Measurements from ENCODE around the gene BRCA1.
"Not testable (repeated sequence)": the region's sequence is repeated elsewhere in the genome, so short reads cannot be mapped to it uniquely, and the experiment has no call there.

BRCA1 gene

GRCh38 chr17:43125133-43125966 is at the start of gene BRCA1:
TSS of gene BRCA1 (minus strand) at chr17:43125364. CDS start at chr17:43124096, 1,268 bp downstream.
- Histone ChIP-seq H3K9me3 (no peaks in the 10 kb centered on the region), H3K27me3 (ENCODE audit: low read depth) (no peaks in the 10 kb centered on the region), H3K4me1 (peaks cover 9% of the 10 kb centered on the region), H3K36me3 (replicated peaks) (peaks cover 19% of the 10 kb centered on the region; the same call in 1 of the 2 replicates), H3K4me3 (peak within 1 kb of the TSS; percentile 52)
- in situ Hi-C loops (cut with MboI; ENCODE audit: low sequenced_read_pairs), result no loop called here
- DNase-seq (ENCODE audit: low spot score in 2 of 2), result peak; percentile 96 to 99

- peaks cover 12% of the 10 kb centered on the region for H3K36me3 ChIP-seq (replicated peaks)
Observed at GRCh38 chr17:43171586-43172487, 46.7 kb upstream of the BRCA1 start.

GRCh38 chr17:43170766-43171585 is 45.8 kb upstream of the BRCA1 start, which contains the start of gene NBR1:
TSS of gene NBR1 (plus strand) at chr17:43171214. CDS start at chr17:43175800, 4,586 bp downstream.
- Histone ChIP-seq H3K27me3 (ENCODE audit: low read depth) (no peaks in the 10 kb centered on the region), H3K4me3 (peak within 1 kb of the TSS; percentile 64), H3K36me3 (replicated peaks) (peaks cover 5% of the 10 kb centered on the region), H3K9me3 (no peaks in the 10 kb centered on the region), H3K4me1 (peaks cover 11% of the 10 kb centered on the region)
- DNase-seq (ENCODE audit: low spot score in 2 of 2), result peak; percentile 97
- in situ Hi-C loops (cut with MboI; ENCODE audit: low sequenced_read_pairs), result no loop called here

More at GRCh38 chr17:43171586-43172487, 46.7 kb upstream of the BRCA1 start:
- Histone ChIP-seq H3K4me1 (peaks cover 11% of the 10 kb centered on the region), H3K9me3 (no peaks in the 10 kb centered on the region), H3K27me3 (ENCODE audit: low read depth) (no peaks in the 10 kb centered on the region), H3K4me3 (peak overlapping the region; percentile 64)
- in situ Hi-C loops (cut with MboI; ENCODE audit: low sequenced_read_pairs), result no loop called here
- peak; percentile 25 to 53 for DNase-seq (ENCODE audit: low spot score in 2 of 2)

GRCh38 chr17:43170140-43170765 is 45.1 kb upstream of the BRCA1 start:
- in situ Hi-C loops (cut with MboI; ENCODE audit: low sequenced_read_pairs), result no loop called here
- Histone ChIP-seq H3K9me3 (no peaks in the 10 kb centered on the region), H3K4me1 (peaks cover 11% of the 10 kb centered on the region), H3K27me3 (ENCODE audit: low read depth) (no peaks in the 10 kb centered on the region), H3K4me3 (peak overlapping the region; percentile 64), H3K36me3 (replicated peaks) (no peaks in the 10 kb centered on the region; the same call in 1 of the 2 replicates)
- DNase-seq (ENCODE audit: low spot score in 2 of 2), result peak; percentile 90 to 94

GRCh38 chr17:43169561-43170139 is 44.5 kb upstream of the BRCA1 start:
- Histone ChIP-seq H3K4me3 (peak overlapping the region; percentile 64), H3K4me1 (peaks cover 11% of the 10 kb centered on the region), H3K9me3 (no peaks in the 10 kb centered on the region), H3K36me3 (replicated peaks) (no peaks in the 10 kb centered on the region; the same call in 1 of the 2 replicates), H3K27me3 (ENCODE audit: low read depth) (no peaks in the 10 kb centered on the region)
- in situ Hi-C loops (cut with MboI; ENCODE audit: low sequenced_read_pairs), result no loop called here
- peak in 1 of 2 experiments; percentile 29 for DNase-seq (ENCODE audit: low spot score in 2 of 2)

- H3K4me3 ChIP-seq; DNase-seq (ENCODE audit: low spot score in 2 of 2); H3K4me1 ChIP-seq; in situ Hi-C loops (cut with MboI; ENCODE audit: low sequenced_read_pairs); H3K27me3 ChIP-seq (ENCODE audit: low read depth); H3K36me3 ChIP-seq (replicated peaks); H3K9me3 ChIP-seq: not testable (repeated sequence)
Observed at GRCh38 chr17:43165971-43166370, 40.8 kb upstream of the BRCA1 start.

- H3K4me1 ChIP-seq; in situ Hi-C loops (cut with MboI; ENCODE audit: low sequenced_read_pairs); H3K27me3 ChIP-seq (ENCODE audit: low read depth); H3K9me3 ChIP-seq; H3K36me3 ChIP-seq (replicated peaks); DNase-seq (ENCODE audit: low spot score in 2 of 2); H3K4me3 ChIP-seq: not testable (repeated sequence)
Observed at GRCh38 chr17:43159957-43160356, 34.8 kb upstream of the BRCA1 start.

- in situ Hi-C loops (cut with MboI; ENCODE audit: low sequenced_read_pairs); H3K4me1 ChIP-seq; H3K36me3 ChIP-seq (replicated peaks); H3K9me3 ChIP-seq; DNase-seq (ENCODE audit: low spot score in 2 of 2); H3K27me3 ChIP-seq (ENCODE audit: low read depth); H3K4me3 ChIP-seq: not testable (repeated sequence)
Observed at GRCh38 chr17:43159232-43159631, 34.1 kb upstream of the BRCA1 start.

GRCh38 chr17:43155666-43156065 is 30.5 kb upstream of the BRCA1 start:
- no peaks in the 10 kb centered on the region for H3K27me3 ChIP-seq (ENCODE audit: low read depth)
- peaks cover 6% of the 10 kb centered on the region; the same call in 1 of the 2 replicates for H3K9me3 ChIP-seq
- no peak for DNase-seq (ENCODE audit: low spot score in 2 of 2)
- H3K4me1 ChIP-seq, result no peaks in the 10 kb centered on the region
- no peak overlapping the region for H3K4me3 ChIP-seq
- in situ Hi-C loops (cut with MboI; ENCODE audit: low sequenced_read_pairs), result no loop called here
- no peaks in the 10 kb centered on the region for H3K36me3 ChIP-seq (replicated peaks)

GRCh38 chr17:43153197-43153835 is 28.2 kb upstream of the BRCA1 start:
- H3K4me1 ChIP-seq; H3K36me3 ChIP-seq (replicated peaks); H3K9me3 ChIP-seq; DNase-seq (ENCODE audit: low spot score in 2 of 2); in situ Hi-C loops (cut with MboI; ENCODE audit: low sequenced_read_pairs); H3K4me3 ChIP-seq; H3K27me3 ChIP-seq (ENCODE audit: low read depth): not testable (repeated sequence)

- Histone ChIP-seq H3K4me1 (no peaks in the 10 kb centered on the region), H3K36me3 (replicated peaks) (no peaks in the 10 kb centered on the region), H3K4me3 (no peak overlapping the region), H3K27me3 (ENCODE audit: low read depth) (no peaks in the 10 kb centered on the region), H3K9me3 (peaks cover 6% of the 10 kb centered on the region; the same call in 1 of the 2 replicates)
- DNase-seq (ENCODE audit: low spot score in 2 of 2), result no peak
- in situ Hi-C loops (cut with MboI; ENCODE audit: low sequenced_read_pairs), result no loop called here
Observed at GRCh38 chr17:43151880-43152456, 26.8 kb upstream of the BRCA1 start.

- no peaks in the 10 kb centered on the region for H3K27me3 ChIP-seq (ENCODE audit: low read depth)
- no peaks in the 10 kb centered on the region for H3K4me1 ChIP-seq
- H3K9me3 ChIP-seq, result no peaks in the 10 kb centered on the region
- no peaks in the 10 kb centered on the region for H3K36me3 ChIP-seq (replicated peaks)
- in situ Hi-C loops (cut with MboI; ENCODE audit: low sequenced_read_pairs), result no loop called here
- no peak overlapping the region for H3K4me3 ChIP-seq
- DNase-seq (ENCODE audit: low spot score in 2 of 2), result no peak
Observed at GRCh38 chr17:43146649-43147048, 21.5 kb upstream of the BRCA1 start.
